Mucosa of rectum (tissue), 2 donors: ENCODE measurements around the gene TNFAIP2.

Source experiments
- H3K27ac ChIP-seq, 2 donors: one replicate each; pipeline ENCODE4 v1.7.0; 2013; ENCODE audit warnings: inconsistent platforms in 2 of 2, low read depth in 2 of 2, low read length in 2 of 2
- H3K27me3 ChIP-seq, 2 donors: one replicate each; pipeline ENCODE4 v1.7.0; 2013; ENCODE audit warnings: low read length in 2 of 2; ENCODE audit not compliant: control insufficient read depth in 2 of 2, insufficient read depth in 2 of 2
- H3K36me3 ChIP-seq, 2 donors: one replicate each; pipeline ENCODE4 v1.7.0; 2013; ENCODE audit warnings: low read length in 2 of 2; ENCODE audit not compliant: control insufficient read depth in 2 of 2, insufficient read depth in 2 of 2
- H3K4me1 ChIP-seq, 2 donors: one replicate each; pipeline ENCODE4 v1.7.0; 2013; ENCODE audit warnings: low read length in 2 of 2, mild to moderate bottlenecking in 1 of 2; ENCODE audit not compliant: control insufficient read depth in 2 of 2, insufficient read depth in 2 of 2
- H3K4me3 ChIP-seq, 2 donors: one replicate each; pipeline ENCODE4 v1.7.0; 2013; ENCODE audit warnings: low read length in 2 of 2
- H3K9ac ChIP-seq, 2 donors: one replicate each; pipeline ENCODE4 v1.7.0; 2013; ENCODE audit warnings: low read length in 2 of 2, low read depth in 1 of 2, mild to moderate bottlenecking in 1 of 2
- H3K9me3 ChIP-seq, 2 donors: one replicate each; pipeline ENCODE4 v1.7.0; 2013; ENCODE audit warnings: low read length in 2 of 2; ENCODE audit not compliant: control insufficient read depth in 2 of 2
- donor health status: healthy.
- donor health status: Normal muscosa, but diverticular disease.

Gene TNFAIP2

GRCh38 chr14:103156651-103157378, 33.6 kb downstream of the TNFAIP2 start:
- Histone ChIP-seq H3K9me3 (no peaks in the 10 kb centered on the region), H3K36me3 (no peaks in the 10 kb centered on the region), H3K4me3 (no peak overlapping the region), H3K27me3 (no peaks in the 10 kb centered on the region), H3K4me1 (no peaks in the 10 kb centered on the region), H3K27ac (no peak overlapping the region), H3K9ac (no peak overlapping the region)

- no peaks in the 10 kb centered on the region for H3K4me1 ChIP-seq
- no peaks in the 10 kb centered on the region for H3K27me3 ChIP-seq
- H3K4me3 ChIP-seq = no peak overlapping the region
- no peak overlapping the region for H3K9ac ChIP-seq
- no peaks in the 10 kb centered on the region for H3K36me3 ChIP-seq
- H3K9me3 ChIP-seq = no peaks in the 10 kb centered on the region
- H3K27ac ChIP-seq = no peak overlapping the region
These were observed 34.7 kb downstream of the TNFAIP2 start for GRCh38 chr14:103157969-103158368.

- H3K27ac ChIP-seq = no peak overlapping the region
These were observed 35.4 kb downstream of the TNFAIP2 start for GRCh38 chr14:103158688-103159087.

GRCh38 chr14:103160321-103161053, 37.2 kb downstream of the TNFAIP2 start:
- Histone ChIP-seq H3K9me3 (no peaks in the 10 kb centered on the region), H3K4me1 (no peaks in the 10 kb centered on the region), H3K27me3 (no peaks in the 10 kb centered on the region), H3K9ac (no peak overlapping the region), H3K27ac (no peak overlapping the region), H3K36me3 (no peaks in the 10 kb centered on the region), H3K4me3 (no peak overlapping the region)

More at GRCh38 chr14:103158688-103159087, 35.4 kb downstream of the TNFAIP2 start:
- no peaks in the 10 kb centered on the region for H3K36me3 ChIP-seq
- no peak overlapping the region for H3K9ac ChIP-seq
- no peak overlapping the region for H3K4me3 ChIP-seq
- H3K27me3 ChIP-seq = no peaks in the 10 kb centered on the region
- no peaks in the 10 kb centered on the region for H3K4me1 ChIP-seq
- H3K9me3 ChIP-seq = no peaks in the 10 kb centered on the region

- no peaks in the 10 kb centered on the region for H3K36me3 ChIP-seq
- no peak overlapping the region for H3K27ac ChIP-seq
- no peaks in the 10 kb centered on the region for H3K4me1 ChIP-seq
- no peak overlapping the region for H3K4me3 ChIP-seq
- no peaks in the 10 kb centered on the region for H3K27me3 ChIP-seq
- H3K9ac ChIP-seq = no peak overlapping the region
- no peaks in the 10 kb centered on the region for H3K9me3 ChIP-seq
These were observed 37.8 kb downstream of the TNFAIP2 start for GRCh38 chr14:103161054-103161397.

- Histone ChIP-seq H3K36me3 (no peaks in the 10 kb centered on the region), H3K4me3 (no peak overlapping the region), H3K9ac (no peak overlapping the region), H3K27ac (no peak overlapping the region), H3K4me1 (no peaks in the 10 kb centered on the region), H3K9me3 (no peaks in the 10 kb centered on the region), H3K27me3 (no peaks in the 10 kb centered on the region)
These were observed 39.9 kb downstream of the TNFAIP2 start for GRCh38 chr14:103163199-103163598.

- Histone ChIP-seq H3K4me1 (no peaks in the 10 kb centered on the region), H3K4me3 (no peak overlapping the region), H3K27ac (no peak overlapping the region), H3K27me3 (no peaks in the 10 kb centered on the region), H3K9me3 (no peaks in the 10 kb centered on the region), H3K9ac (no peak overlapping the region), H3K36me3 (no peaks in the 10 kb centered on the region)
These were observed 40.7 kb downstream of the TNFAIP2 start for GRCh38 chr14:103164006-103164405.

- H3K4me1 ChIP-seq = no peaks in the 10 kb centered on the region
- H3K27ac ChIP-seq = no peak overlapping the region
- H3K36me3 ChIP-seq = no peaks in the 10 kb centered on the region
- H3K27me3 ChIP-seq = no peaks in the 10 kb centered on the region
- H3K9me3 ChIP-seq = no peaks in the 10 kb centered on the region
- no peak overlapping the region for H3K4me3 ChIP-seq
- no peak overlapping the region for H3K9ac ChIP-seq
These were observed 41.5 kb downstream of the TNFAIP2 start for GRCh38 chr14:103164779-103165178.

- H3K9me3 ChIP-seq = no peaks in the 10 kb centered on the region
- H3K4me3 ChIP-seq = no peak overlapping the region
- H3K9ac ChIP-seq = no peak overlapping the region
- H3K4me1 ChIP-seq = no peaks in the 10 kb centered on the region
- H3K27ac ChIP-seq = no peak overlapping the region
- no peaks in the 10 kb centered on the region for H3K36me3 ChIP-seq
- H3K27me3 ChIP-seq = no peaks in the 10 kb centered on the region
These were observed 42.1 kb downstream of the TNFAIP2 start for GRCh38 chr14:103165323-103165722.

GRCh38 chr14:103169954-103170353, 46.7 kb downstream of the TNFAIP2 start:
- Histone ChIP-seq H3K9me3 (peaks cover 0 to 2% of the 10 kb centered on the region in 2 donors), H3K4me1 (no peaks in the 10 kb centered on the region), H3K9ac (no peak overlapping the region), H3K36me3 (no peaks in the 10 kb centered on the region), H3K27ac (no peak overlapping the region), H3K27me3 (no peaks in the 10 kb centered on the region), H3K4me3 (no peak overlapping the region)
